GM18907 (cell line): ENCODE results near the gene PPP4C.

Experiments used
- ATAC-seq: cut with Tn5 transposase; IDR thresholded peaks from one replicate; pipeline ENCODE4 v1.9.1; 2021; ENCODE audit warnings: mild to moderate bottlenecking, moderate library complexity; ENCODE audit not compliant: unreplicated experiment

Gene PPP4C

DNA sequence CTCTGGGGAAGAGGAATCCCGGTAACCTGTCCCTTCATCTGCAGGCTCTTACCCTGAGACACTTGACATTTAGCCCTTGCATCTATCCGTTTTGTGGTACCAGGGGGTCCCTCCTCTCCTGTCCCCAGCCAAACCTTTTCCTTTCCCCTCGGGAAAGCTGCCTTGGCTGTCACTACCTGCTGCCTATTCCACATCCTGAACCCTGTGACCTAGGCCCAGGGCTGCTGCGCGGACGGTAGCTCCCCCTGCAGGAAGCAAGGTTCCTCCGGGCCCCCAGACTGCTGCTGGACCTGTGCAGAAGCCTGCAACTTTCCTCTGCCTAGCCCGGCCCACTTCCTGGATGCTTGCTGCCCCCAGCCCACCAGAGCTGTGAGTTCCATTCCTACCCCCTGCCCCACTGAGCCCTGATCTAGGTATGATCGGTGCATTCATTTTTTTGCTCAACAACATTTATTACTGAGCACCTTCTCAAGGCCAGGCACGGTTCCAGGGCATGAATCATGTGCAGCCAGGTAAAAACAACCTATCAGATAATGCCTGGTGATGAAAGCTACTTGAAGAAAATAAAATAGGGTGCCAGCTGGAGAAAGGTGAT lies 20.7 kb upstream of the PPP4C start:
- no peak for ATAC-seq

DNA sequence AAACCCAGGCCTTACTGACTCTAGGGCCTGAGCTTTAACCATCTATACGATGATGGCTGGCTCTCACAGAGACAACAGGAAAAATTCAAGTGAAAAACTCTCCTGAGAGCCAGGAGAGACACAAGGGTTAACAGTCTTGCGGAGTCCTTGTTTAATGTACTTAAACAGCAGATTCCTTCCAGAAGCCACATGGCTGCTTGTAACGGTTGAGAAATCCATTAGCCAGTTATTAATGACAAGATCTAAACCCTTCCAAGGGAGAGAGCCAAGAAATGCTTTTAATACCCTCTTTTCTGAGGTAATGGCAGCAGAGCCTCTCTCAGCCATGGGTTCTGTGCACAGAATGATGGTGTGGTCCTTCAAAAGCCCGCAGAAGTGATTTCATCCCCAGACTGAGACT lies 15.4 kb upstream of the PPP4C start:
- ATAC-seq: no peak

GRCh38 chr16:30060836-30061554 lies 14.8 kb upstream of the PPP4C start:
- no peak for ATAC-seq

DNA sequence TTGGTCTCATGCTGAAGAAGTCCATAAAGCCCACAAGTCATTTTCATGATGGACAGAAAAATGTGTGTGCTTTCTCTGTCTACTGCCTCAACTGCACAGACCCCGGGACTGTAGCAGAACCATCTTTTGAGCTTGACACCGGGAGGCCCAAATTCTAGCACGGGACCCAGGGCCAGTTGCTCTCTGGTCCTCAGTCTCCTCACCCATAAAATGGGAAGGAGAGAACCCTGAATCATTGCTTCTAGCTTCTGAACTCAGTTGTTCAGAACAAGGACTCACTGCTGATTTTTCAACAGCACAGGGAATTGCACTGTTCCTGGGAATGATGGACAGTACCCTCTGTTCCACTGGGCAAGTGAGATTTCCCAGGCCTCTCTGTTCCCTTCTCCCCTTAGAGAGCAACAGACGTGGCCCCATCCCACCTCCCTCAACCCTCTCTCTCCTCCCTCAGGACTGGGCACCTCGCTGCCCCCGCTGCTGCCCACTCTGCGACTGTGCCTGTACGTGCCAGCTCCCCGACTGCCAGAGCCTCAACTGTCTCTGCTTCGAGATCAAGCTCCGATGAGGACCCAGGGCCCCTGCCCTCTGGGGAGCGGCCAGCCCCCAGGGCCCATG lies 12.4 kb upstream of the PPP4C start:
- peak; percentile 1 for ATAC-seq

- peak; percentile 35 for ATAC-seq
These were observed 11.7 kb upstream of the PPP4C start for GRCh38 chr16:30063893-30064728.

GRCh38 chr16:30064729-30065101 lies 11.1 kb upstream of the PPP4C start:
- peak; percentile 2 for ATAC-seq

GRCh38 chr16:30065102-30065942 lies 10.5 kb upstream of the PPP4C start, which contains the start of gene ALDOA:
Gene ALDOA (plus strand): TSS chr16:30065760. CDS start chr16:30066898, 1,138 bp downstream.
- ATAC-seq: peak; percentile 77

- ATAC-seq: peak; percentile 2
These were observed 9.6 kb upstream of the PPP4C start for GRCh38 chr16:30065943-30066760.

DNA sequence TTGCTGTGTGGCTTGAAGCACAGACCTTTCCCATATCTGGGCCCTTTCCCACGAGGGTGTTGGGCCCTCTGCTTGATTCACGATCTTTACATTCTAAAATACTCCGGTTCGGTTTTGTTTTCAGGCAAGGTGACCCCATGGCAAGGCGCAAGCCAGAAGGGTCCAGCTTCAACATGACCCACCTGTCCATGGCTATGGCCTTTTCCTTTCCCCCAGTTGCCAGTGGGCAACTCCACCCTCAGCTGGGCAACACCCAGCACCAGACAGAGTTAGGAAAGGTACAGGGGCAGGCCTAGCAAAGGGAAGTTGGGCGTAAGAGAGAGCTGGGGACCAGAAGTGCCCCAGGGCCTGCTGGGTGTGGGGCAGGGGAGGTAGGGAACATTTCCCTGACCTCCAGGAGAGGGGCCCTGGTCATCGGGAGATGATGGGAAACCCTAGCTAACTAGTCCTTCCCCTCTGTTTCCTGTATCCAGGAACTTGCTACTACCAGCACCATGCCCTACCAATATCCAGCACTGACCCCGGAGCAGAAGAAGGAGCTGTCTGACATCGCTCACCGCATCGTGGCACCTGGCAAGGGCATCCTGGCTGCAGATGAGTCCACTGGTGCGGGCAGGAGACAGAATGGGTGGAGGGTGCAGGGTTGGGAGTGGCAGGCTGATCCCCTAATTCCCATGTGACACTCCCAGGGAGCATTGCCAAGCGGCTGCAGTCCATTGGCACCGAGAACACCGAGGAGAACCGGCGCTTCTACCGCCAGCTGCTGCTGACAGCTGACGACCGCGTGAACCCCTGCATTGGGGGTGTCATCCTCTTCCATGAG lies 8.8 kb upstream of the PPP4C start:
- ATAC-seq: no peak

DNA sequence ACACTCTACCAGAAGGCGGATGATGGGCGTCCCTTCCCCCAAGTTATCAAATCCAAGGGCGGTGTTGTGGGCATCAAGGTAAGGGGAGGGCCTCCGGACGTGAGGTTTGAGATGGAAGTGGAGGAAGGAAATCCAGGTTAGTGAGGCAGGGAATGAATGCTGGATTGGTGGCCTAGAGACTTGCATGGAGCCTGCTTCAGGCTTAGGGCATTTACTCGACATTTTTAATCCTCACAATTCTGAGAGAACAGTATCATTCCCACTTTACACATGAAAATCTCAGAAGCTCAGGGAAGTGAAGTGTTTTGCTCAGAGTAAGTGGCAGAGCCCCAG lies 8.2 kb upstream of the PPP4C start:
- ATAC-seq: no peak

- ATAC-seq: no peak
These were observed 7.5 kb upstream of the PPP4C start for GRCh38 chr16:30068333-30068732.

DNA sequence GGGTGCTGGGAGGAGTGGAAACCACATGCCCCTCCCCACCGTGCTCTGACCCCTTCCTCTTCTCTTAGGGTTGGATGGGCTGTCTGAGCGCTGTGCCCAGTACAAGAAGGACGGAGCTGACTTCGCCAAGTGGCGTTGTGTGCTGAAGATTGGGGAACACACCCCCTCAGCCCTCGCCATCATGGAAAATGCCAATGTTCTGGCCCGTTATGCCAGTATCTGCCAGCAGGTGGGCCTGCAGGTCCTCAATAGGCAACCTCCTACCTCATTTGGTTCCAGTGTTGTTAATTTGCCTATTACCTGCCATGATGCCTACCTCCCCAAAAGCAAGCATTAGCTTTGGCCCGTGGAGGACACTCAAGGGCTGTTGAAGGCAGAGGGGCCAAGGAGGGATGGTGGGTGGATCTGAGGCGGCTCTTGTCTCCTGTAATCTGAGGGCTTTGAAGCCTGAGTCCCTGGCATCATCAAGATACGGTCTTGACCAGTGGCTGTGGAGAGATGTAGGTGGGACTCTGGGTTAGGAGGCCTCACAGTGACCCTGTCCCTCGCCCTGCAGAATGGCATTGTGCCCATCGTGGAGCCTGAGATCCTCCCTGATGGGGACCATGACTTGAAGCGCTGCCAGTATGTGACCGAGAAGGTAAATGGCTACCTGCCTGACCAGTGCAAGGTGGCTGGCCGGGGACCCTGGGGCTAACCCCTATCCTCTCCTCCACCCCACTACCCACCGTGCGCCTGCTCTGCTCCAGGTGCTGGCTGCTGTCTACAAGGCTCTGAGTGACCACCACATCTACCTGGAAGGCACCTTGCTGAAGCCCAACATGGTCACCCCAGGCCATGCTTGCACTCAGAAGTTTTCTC lies 6.8 kb upstream of the PPP4C start:
- no peak for ATAC-seq

GRCh38 chr16:30069611-30070462 lies 6.0 kb upstream of the PPP4C start:
- ATAC-seq: no peak

GRCh38 chr16:30070490-30070889 lies 5.3 kb upstream of the PPP4C start:
- ATAC-seq: no peak

DNA sequence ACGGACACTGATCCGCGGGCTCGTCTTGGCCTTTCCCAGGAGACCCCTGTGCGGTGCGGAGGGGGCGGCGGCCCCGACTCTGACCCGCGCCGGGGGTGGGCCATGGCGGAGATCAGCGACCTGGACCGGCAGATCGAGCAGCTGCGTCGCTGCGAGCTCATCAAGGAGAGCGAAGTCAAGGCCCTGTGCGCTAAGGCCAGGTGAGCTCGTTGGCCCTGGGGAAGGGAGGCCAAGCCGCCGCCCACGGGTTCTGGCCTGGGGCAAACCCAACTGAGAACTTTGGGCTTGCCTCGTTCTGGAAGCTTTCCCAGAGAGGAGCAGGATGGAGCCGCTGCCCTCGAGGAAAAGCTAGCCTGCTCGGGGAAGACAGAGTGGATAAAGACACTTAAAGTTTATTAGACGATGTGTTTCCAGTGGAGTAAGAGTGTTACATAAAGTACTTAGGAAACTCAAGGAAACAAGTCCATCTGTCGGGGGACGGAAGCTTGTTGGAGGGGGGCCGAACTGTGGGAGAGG lies 540 bp downstream of the PPP4C start:
- ATAC-seq: peak; percentile 32

GRCh38 chr16:30077656-30078055 lies 1.9 kb downstream of the PPP4C start:
- ATAC-seq: no peak

DNA sequence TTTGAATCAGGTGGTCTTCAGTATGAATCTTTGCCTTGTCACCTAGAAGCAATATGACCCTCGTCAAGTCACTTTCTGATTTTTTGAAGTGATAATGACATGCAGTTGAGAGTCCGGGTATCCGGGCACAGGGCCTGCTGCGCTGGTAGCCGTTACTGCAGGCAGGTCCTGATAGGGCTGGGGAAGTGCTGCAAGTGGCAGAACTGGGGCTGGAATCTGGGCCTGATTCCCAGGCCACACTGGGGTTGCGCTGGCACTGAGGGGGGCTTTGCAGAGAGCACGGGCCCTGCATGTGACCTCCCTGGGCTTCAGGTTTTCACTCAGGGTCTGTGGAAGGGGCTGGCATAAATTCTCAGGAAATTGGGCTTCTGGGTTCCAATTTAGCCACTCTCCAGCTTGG lies 3.0 kb downstream of the PPP4C start:
- no peak for ATAC-seq
